Endothelial cell (in vitro differentiated cells): ENCODE data around the gene PHAF1. TPM values are rescaled to one million over a fixed set of nuclear protein-coding genes. Genes with fewer than 3 reads are reported as not detected.

ENCODE experiments used
- DNase-seq: peaks from one replicate; pipeline ENCODE4 v3.0.0; 2021; ENCODE audit warnings: low spot score
- H3K27ac Mint-ChIP-seq: one replicate; pipeline ENCODE4 v1.8.0; 2021; ENCODE audit warnings: mixed read lengths, inconsistent platforms; ENCODE audit not compliant: unreplicated experiment
- H3K27me3 Mint-ChIP-seq: one replicate; pipeline ENCODE4 v1.8.0; 2021; ENCODE audit warnings: mild to moderate bottlenecking, moderate library complexity, mixed read lengths, inconsistent platforms; ENCODE audit not compliant: unreplicated experiment
- H3K36me3 Mint-ChIP-seq: one replicate; pipeline ENCODE4 v1.8.0; 2021; ENCODE audit warnings: mild to moderate bottlenecking, low read depth, mixed read lengths, inconsistent platforms; ENCODE audit not compliant: unreplicated experiment
- H3K4me1 Mint-ChIP-seq: one replicate; pipeline ENCODE4 v1.8.0; 2021; ENCODE audit warnings: mild to moderate bottlenecking, mixed read lengths, inconsistent platforms; ENCODE audit not compliant: unreplicated experiment
- H3K4me3 Mint-ChIP-seq: one replicate; pipeline ENCODE4 v1.8.0; 2021; ENCODE audit warnings: mild to moderate bottlenecking, mixed read lengths, inconsistent platforms; ENCODE audit not compliant: unreplicated experiment
- H3K9me3 Mint-ChIP-seq: one replicate; pipeline ENCODE4 v1.8.0; 2021; ENCODE audit warnings: mixed read lengths, inconsistent platforms; ENCODE audit not compliant: unreplicated experiment
- total RNA-seq: library from RNA; stranded (reverse); fragmentation: NEBNext Ultra II Directional; extraction: Animal tissue kit (Norgen Biotek cat#: 25700); gene quantifications from one replicate; pipeline ENCODE4 v1.2.1, GENCODE V29; 2021; ENCODE audit not compliant: unreplicated experiment
- TF ChIP-seq, protein P1 (sequence below): fragments of 200-600 bp; sonication (generic); IDR thresholded peaks from one replicate; pipeline ENCODE4 v1.5.0; 2021; ENCODE audit warnings: antibody characterized with exemption; ENCODE audit not compliant: unreplicated experiment

Gene PHAF1
- total RNA-seq, 1 donor from 2014 or later, result 17.7 TPM

DNA sequence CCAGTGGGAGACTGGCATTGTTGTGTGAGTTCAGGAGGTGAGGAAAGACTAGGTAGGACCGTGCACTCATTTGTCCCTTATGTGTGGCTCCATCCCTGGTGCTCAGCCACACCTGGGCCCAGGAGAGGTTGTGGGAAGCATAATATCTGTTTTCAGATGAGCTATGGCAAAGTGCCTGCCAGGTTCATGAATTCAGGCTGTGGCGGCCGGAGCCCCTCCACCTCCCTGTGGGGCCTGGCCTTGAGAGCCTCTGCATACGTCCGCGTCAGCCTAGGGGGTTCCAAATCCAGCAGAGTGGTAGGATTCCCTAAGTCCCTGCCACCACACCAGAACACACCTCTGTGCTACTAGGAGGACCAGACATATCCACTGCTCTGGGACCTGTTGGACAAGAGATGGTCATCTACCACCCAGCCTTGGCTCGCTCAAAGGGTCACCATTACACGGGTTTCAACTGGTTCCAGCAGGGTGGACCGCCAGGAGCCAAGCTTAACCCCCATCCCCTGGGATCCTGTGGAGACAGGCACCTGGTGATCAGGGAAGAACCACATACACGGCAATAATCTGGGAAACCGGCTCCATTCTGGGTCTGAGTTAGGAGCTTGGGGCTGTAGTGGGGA, 39.0 kb downstream of the PHAF1 start:
- Mint-ChIP-seq H3K4me3 (peak overlapping the region; percentile 51), H3K27me3 (peaks cover 35% of the 10 kb centered on the region), H3K36me3 (peaks cover 17% of the 10 kb centered on the region), H3K27ac (peak overlapping the region; percentile 75), H3K4me1 (no peaks in the 10 kb centered on the region), H3K9me3 (no peaks in the 10 kb centered on the region)
- TF ChIP-seq, protein P1, sequence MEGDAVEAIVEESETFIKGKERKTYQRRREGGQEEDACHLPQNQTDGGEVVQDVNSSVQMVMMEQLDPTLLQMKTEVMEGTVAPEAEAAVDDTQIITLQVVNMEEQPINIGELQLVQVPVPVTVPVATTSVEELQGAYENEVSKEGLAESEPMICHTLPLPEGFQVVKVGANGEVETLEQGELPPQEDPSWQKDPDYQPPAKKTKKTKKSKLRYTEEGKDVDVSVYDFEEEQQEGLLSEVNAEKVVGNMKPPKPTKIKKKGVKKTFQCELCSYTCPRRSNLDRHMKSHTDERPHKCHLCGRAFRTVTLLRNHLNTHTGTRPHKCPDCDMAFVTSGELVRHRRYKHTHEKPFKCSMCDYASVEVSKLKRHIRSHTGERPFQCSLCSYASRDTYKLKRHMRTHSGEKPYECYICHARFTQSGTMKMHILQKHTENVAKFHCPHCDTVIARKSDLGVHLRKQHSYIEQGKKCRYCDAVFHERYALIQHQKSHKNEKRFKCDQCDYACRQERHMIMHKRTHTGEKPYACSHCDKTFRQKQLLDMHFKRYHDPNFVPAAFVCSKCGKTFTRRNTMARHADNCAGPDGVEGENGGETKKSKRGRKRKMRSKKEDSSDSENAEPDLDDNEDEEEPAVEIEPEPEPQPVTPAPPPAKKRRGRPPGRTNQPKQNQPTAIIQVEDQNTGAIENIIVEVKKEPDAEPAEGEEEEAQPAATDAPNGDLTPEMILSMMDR, result no peak
- no peak for DNase-seq

DNA sequence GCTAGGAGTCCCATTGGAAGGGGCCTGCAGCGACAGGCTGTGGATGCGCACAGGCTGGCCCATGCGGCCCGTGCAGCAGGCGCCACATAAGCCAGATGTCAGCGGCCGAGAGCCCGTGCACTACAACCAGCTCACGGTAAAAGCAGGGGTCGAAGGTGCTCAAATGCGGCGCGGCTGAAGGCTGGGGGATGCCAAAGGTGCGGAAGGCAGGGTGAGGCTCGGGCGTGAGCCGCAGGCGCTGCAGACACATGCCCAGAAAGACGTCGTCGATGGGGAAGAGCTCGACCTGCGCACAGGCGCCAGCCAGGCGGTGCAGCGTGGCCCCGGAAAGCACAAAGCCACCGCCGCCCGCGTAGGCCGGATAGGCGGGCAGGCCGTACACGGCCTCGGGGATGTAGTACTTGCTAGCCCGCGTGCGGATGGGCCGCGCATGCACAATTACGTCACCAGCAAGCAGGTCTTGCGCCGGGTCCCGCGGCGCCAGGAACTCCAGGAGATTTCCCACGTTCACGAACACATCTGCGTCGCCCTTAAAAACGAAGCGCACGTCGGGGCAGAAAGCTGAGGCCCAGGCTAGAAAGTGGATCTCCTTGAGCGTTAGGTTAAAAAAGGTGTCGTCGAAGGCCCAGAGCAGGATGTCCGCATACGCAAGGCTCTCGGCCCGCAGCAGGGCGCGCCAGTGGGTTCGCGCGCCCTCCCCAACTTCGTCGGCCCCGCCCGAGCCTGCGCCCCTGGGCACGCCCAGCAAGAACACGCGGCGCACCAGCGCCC, 39.7 kb downstream of the PHAF1 start:
- Mint-ChIP-seq H3K36me3 (peaks cover 12% of the 10 kb centered on the region), H3K27me3 (peaks cover 38% of the 10 kb centered on the region), H3K27ac (no peak overlapping the region), H3K4me1 (no peaks in the 10 kb centered on the region), H3K4me3 (no peak overlapping the region), H3K9me3 (no peaks in the 10 kb centered on the region)
- DNase-seq, result no peak
- TF ChIP-seq, protein P1, result peak; percentile 57

DNA sequence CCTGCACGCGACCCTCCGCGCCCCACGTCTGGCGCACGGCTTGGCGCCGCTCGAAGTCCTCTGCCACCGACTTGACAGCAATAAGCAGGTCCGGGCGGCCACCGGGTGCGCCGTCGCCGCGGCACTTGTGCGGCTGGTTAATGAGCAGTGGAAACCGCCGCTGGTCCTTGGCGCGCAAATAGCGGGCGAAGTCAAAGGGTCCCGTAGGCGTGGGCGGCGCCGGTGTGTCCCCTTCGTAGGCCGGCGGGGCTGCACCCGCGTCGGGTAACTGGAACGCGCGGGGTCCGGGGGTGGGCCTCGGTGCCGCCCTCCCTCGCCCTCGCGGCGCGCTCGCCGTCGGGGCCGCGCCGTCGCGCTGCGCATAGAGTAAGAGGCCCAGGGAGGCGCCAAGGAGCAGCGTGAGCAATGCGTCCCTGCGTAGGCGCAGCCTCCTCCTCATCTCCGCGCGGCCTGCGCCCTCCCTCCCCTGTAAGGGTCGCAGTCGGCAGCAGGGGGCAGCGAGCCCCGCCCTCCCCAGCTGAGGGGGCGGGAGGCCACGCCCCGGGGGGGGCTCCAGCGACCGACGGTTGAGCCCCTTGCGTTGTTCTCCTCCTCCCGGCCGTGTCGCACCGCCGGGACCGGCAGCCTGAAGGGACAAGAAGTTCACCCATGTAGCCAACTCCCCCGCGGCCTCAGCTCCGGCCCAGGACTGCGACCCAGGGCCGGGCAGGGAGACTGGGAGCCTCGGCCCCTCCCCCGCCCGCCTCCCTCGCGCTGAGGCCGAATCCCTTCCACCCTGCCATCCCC, 40.5 kb downstream of the PHAF1 start:
- no peaks in the 10 kb centered on the region for H3K9me3 Mint-ChIP-seq
- H3K27me3 Mint-ChIP-seq, result peaks cover 40% of the 10 kb centered on the region
- no peak overlapping the region for H3K27ac Mint-ChIP-seq
- no peak overlapping the region for H3K4me3 Mint-ChIP-seq
- DNase-seq, result peak; percentile 64
- no peaks in the 10 kb centered on the region for H3K4me1 Mint-ChIP-seq
- peaks cover 5% of the 10 kb centered on the region for H3K36me3 Mint-ChIP-seq
- TF ChIP-seq, protein P1, result no peak

DNA sequence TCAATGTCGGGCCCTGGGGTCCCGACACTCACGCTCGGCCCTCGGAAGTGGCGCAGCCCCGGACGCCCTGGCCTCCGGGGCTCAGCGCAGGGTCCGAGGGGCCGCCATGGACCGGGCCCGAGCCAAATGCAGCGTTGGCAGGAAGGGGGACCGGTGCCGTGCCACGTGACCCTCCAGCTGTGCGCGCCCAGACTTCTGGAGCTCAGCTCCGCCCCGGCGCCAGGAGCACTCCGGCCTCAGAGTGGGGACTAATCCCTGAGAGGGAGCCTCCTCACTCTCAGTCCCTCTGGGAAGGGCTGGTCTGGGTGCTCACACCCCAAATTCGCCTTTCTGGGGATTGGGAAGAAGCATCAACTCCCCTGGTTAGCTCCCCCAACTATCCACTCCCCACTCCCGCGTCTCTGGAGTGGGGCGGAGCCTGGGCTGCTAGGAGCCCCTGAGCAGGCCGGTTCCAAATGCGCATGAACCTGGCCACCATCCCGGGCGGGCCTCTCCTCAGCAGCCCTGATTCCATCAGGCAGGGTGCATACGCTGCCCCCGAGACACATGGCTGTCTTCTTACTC, 41.2 kb downstream of the PHAF1 start, which contains the start of gene B3GNT9:
B3GNT9 (minus strand) TSS at position 166 of the 564 bp plus-strand sequence. CDS start 513 bp downstream, outside the sequence.
- H3K27ac Mint-ChIP-seq, result no peak within 1 kb of the TSS

More for the DNA sequence above, 41.2 kb downstream of the PHAF1 start, which contains the start of gene B3GNT9:
- no peak for DNase-seq
- H3K9me3 Mint-ChIP-seq, result no peaks in the 10 kb centered on the region
- peaks cover 39% of the 10 kb centered on the region for H3K27me3 Mint-ChIP-seq
- peaks cover 5% of the 10 kb centered on the region for H3K36me3 Mint-ChIP-seq
- no peaks in the 10 kb centered on the region for H3K4me1 Mint-ChIP-seq
- TF ChIP-seq, protein P1, result no peak
- peak within 1 kb of the TSS; percentile 47 for H3K4me3 Mint-ChIP-seq
